ENCODE data around the gene CSNK2B. TPM values are rescaled to one million over a fixed set of nuclear protein-coding genes. Genes with fewer than 3 reads are reported as not detected.
A peak's percentile ranks its signal among the peaks of the same experiment; 100 is the strongest.

The CSNK2B gene
- total and polyA plus RNA-seq, 9 of the 15 experiments (the other 6 are each of a cell fraction or from before 2014, with no cell fraction given), result 120 to 1,126 (median 529) TPM

DNA sequence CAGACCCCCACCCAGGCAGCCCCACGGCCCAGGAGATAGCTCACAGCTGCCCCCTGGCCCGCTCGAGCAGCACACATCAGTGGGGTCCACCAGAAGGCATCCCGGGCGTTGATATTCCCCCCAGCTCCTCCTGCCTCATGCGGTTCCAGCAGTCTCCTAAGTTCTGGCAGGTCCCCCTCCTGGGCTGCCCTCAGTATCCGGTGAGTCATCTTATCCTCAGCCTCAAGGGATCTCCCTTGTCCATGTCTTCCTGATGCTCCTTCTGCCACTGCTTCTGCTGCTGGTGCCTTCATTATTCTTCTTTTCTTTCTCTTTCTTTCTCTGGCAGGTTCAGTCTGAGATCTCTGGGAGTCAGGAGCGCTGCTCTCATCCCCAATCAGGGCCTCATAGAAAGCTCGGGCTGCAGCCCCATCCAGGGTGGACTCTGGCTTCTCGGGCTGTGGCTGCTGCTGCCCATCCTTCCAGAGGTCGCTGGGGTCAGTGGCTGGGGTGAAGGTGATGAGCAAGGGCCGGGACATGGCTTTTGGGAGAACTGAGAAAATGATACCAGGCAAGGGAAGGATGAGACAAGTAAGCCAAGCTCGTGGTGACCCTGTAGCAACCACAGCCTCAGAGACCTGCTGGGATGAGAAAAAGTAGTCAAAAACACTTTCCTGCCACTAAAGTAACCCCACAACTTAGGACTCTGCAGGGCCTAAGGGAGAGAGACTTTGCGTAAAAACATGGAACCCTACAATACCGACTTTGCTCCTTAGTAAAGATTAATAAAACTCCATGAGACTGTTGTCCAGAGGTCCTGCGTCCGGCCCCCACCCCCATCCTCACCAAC lies 1.7 kb upstream of the CSNK2B start (continued):
- TF ChIP-seq MAFG (tag; conservative IDR thresholded peaks at IDR 0.05), result no peak
- peak in 1 of 2 experiments; percentile 91; a peak in 1 of 4 replicates for TF ChIP-seq RCOR1 (IDR thresholded peaks at IDR 0.05; ENCODE audit: borderline replicate concordance in 1 of 2, low read depth in 2 of 2, low read length in 2 of 2)
- TF ChIP-seq, protein P1, sequence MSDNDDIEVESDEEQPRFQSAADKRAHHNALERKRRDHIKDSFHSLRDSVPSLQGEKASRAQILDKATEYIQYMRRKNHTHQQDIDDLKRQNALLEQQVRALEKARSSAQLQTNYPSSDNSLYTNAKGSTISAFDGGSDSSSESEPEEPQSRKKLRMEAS (CRISPR knock-in tag; IDR thresholded peaks at IDR 0.05), result peak; percentile 79; the same call in 1 of the 2 replicates
- no peak for TF ChIP-seq ZNF592 (IDR thresholded peaks at IDR 0.05)
- 0 out of 2 replicates have a peak, but pooled peaks have one; percentile 32 for TF ChIP-seq EHMT2 (IDR thresholded peaks at IDR 0.05)
- no peak for TF ChIP-seq GATAD2A (IDR thresholded peaks at IDR 0.05)
- TF ChIP-seq NELFE (IDR thresholded peaks at IDR 0.05; ENCODE audit: insufficient read depth, insufficient read length), result no peak
- no peak for TF ChIP-seq BRD4 (IDR thresholded peaks at IDR 0.05)
- no peak for TF ChIP-seq ZZZ3 (IDR thresholded peaks at IDR 0.05)
- no peak for TF ChIP-seq FOXM1 (IDR thresholded peaks at IDR 0.05; ENCODE audit: low read depth)
- TF ChIP-seq FOXM1 (CRISPR knock-in tag; IDR thresholded peaks at IDR 0.05; ENCODE audit: low read depth), result no peak; the same call in 1 of the 2 replicates
- no peak for TF ChIP-seq ZNF24 (IDR thresholded peaks at IDR 0.05)
- no peak for TF ChIP-seq KLF1 (tag; IDR thresholded peaks at IDR 0.05)
- TF ChIP-seq ILF3 (IDR thresholded peaks at IDR 0.05; ENCODE audit: borderline replicate concordance), result no peak
- TF ChIP-seq TRIM28 (IDR thresholded peaks at IDR 0.05), result no peak
- no peak for TF ChIP-seq ZNF23 (CRISPR knock-in tag; IDR thresholded peaks at IDR 0.05)
- TF ChIP-seq, protein P2, sequence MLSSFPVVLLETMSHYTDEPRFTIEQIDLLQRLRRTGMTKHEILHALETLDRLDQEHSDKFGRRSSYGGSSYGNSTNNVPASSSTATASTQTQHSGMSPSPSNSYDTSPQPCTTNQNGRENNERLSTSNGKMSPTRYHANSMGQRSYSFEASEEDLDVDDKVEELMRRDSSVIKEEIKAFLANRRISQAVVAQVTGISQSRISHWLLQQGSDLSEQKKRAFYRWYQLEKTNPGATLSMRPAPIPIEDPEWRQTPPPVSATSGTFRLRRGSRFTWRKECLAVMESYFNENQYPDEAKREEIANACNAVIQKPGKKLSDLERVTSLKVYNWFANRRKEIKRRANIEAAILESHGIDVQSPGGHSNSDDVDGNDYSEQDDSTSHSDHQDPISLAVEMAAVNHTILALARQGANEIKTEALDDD (IDR thresholded peaks at IDR 0.05), result 0 out of 2 replicates have a peak, but pooled peaks have one; percentile 3
- no peak for TF ChIP-seq ZSCAN29 (IDR thresholded peaks at IDR 0.05)
- no peak for TF ChIP-seq PURB (CRISPR knock-in tag; IDR thresholded peaks at IDR 0.05; ENCODE audit: low read depth)
- peak; percentile 9 to 71; a peak in 3 of 4 replicates for TF ChIP-seq MLLT1 (IDR thresholded peaks at IDR 0.05)
- TF ChIP-seq CSDE1 (IDR thresholded peaks at IDR 0.05), result 0 out of 4 replicates have a peak, but pooled peaks of 1 of the 2 experiments have one; percentile 32
- TF ChIP-seq ZC3H4 (CRISPR knock-in tag; IDR thresholded peaks at IDR 0.05; ENCODE audit: borderline replicate concordance), result no peak
- peak; percentile 16; the same call in 1 of the 2 replicates for TF ChIP-seq LEF1 (IDR thresholded peaks at IDR 0.05)
- no peak for TF ChIP-seq NFIX (CRISPR knock-in tag; IDR thresholded peaks at IDR 0.05; ENCODE audit: low read depth)
